ENCODE data around the gene LAIR2.

LAIR2 gene

DNA sequence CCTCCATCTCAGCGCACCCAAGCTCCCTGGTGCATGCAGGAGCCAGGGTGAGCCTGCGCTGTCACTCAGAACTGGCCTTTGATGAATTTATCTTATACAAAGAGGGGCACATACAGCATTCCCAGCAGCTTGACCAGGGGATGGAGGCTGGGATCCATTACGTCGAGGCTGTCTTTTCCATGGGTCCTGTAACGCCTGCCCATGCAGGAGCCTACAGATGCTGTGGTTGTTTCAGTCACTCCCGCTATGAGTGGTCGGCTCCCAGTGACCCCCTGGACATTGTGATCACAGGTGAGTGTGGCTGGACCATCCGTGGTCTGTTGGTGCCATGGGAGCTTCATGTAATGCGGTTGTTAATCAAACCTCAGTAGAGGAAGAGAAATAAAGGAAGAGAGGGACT is 33.0 kb downstream of the LAIR2 start:
- DNase-seq: no peak

DNA sequence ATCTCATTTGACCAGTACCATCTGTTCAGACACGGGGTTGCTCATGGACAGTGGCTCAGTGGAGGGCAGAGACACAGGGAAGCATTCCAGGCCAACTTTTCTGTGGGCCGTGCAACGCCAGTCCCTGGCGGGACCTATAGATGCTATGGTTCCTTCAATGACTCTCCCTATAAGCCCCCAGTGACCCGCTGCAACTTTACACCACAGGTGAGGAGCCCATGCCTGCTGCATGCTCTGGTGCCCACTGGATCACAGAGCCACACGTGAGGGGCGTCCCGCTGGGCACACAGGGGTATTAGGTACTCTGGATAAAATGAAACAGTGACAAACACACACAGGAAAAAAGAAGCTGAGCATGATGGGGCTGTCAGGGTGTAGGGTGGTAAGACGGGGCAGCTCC is 34.3 kb downstream of the LAIR2 start:
- no peak for DNase-seq

DNA sequence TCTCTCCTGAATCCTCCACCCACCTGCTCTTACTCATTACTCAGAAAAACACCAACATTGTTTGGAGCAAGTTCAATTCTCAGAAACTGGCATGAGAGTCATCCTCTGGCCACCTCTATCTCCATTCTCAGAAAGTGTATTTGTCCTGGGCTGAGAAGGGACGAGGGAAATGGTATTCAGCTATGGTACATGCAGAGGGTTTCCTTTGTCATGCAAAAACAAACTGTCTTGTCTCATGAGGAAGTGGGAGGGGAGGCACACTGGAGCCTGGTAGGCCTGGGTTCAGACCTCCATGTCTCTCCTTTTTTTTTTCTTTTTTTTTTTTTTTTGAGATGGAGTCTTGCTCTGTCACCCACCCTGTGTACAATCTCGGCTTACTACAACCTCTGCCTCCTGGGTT is 39.1 kb downstream of the LAIR2 start:
- DNase-seq: no peak

- no peak for DNase-seq
Observed at GRCh38 chr19:54548806-54549205, 46.2 kb downstream of the LAIR2 start.

DNA sequence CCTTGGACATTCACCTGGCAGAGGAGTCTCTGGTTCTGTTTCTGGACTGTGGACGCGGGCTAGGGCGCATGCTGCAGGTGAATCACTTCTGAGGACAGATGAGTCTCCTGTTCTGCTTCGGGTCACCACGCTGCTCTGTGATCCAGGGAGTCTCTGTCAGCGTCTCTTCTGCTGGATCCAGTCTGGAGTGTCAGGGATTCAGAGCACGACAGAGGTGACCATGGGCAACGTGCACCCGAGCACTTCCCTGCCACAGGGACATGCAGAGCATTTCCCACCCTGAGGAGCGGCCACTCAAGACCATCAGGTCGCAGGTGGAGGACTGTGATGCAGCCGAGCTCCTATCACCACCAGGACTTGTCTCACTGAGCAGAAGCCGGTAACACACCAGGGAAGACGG is 46.6 kb downstream of the LAIR2 start:
- no peak for DNase-seq

GRCh38 chr19:54551293-54551692 is 48.7 kb downstream of the LAIR2 start:
- DNase-seq: no peak

DNA sequence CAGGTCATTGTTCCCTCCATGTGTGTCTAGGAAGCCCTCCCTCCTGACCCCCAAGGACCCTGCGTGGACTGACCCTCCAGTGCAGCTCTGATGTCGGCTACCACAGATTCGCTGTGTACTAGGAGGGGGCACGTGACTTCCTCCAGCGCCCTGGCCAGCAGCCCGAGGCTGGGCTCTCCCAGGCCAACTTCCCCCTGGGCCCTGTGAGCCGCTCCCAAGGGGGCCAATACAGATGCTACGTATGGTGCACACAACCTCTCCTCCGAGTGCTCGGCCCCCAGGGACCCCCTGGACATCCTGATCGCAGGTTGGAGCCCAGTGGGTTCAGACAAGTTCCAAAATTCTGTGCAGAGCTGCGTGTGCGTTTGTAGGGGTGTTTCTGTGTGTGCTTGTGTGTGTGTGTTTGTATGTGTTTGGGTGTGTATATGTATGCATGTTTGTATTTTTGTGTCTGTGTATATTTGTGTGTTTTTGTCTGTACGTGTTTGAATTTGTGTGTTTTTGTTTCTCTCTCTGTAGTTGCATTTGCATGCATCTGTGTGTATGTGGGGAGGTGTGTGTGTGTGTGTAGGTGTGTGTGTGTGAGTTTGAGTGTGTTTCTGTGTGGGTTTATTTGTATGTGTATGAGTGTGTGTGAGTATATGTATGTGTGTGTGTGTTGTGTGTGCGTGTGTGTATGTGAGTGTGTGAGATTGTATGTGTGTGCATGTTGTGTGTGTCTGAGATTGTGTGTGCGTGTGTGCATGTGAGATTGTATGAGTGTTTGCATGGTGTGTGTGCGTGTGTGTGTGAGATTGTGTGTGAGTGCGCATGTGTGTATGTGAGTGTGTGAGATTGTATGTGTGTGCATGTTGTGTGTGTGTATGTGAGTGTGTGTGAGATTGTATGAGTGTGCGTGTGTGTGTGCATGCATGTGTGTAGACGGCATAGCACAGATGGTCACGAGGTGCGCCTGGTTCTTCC is 49.6 kb downstream of the LAIR2 start:
- DNase-seq: no peak

DNA sequence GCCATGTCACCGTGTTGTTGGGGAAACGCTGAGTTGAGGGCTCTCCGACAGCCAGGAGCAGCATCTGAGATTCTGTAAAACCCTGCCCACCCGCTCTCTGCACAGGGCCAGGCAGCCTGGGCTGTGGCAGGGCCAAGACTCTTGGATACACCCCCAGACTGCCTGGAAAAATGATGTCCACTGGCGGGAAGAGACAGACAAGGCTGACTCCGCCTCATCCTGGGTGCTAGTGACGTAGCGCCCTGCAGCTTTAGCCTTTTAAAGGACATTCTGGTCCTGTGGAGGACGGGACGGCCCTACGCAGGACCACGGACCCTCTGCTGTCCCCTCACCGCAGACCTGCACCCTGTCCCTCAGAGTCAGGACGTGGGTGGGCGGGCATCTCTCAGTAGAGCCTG is 50.3 kb downstream of the LAIR2 start:
- DNase-seq: no peak

DNA sequence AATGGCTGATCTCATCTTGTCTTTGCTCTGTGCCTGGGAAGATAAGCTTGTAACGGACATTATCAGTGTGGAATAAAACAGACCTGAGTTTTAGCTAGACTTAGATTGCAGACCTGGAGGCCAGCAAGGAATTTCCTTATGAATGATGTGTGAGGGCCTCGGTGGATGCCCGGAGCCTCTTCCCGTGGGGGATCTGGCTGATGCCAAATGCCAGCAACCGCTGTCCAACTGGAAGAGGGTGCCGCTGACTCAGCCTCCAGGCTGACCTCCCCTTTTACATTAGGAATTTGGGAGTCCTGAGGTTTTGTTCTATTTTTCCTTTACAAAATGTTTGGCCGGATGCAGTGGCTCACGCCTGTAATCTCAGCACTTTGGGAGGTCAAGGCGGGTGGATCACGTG is 51.4 kb downstream of the LAIR2 start:
- DNase-seq: no peak

GRCh38 chr19:54554896-54555295 is 52.3 kb downstream of the LAIR2 start:
- DNase-seq: no peak

- DNase-seq: no peak
Observed at GRCh38 chr19:54556194-54556593, 53.6 kb downstream of the LAIR2 start.

GRCh38 chr19:54558339-54558738 is 55.7 kb downstream of the LAIR2 start:
- no peak for DNase-seq
